ENCODE results near the gene MAL.

Gene MAL

DNA sequence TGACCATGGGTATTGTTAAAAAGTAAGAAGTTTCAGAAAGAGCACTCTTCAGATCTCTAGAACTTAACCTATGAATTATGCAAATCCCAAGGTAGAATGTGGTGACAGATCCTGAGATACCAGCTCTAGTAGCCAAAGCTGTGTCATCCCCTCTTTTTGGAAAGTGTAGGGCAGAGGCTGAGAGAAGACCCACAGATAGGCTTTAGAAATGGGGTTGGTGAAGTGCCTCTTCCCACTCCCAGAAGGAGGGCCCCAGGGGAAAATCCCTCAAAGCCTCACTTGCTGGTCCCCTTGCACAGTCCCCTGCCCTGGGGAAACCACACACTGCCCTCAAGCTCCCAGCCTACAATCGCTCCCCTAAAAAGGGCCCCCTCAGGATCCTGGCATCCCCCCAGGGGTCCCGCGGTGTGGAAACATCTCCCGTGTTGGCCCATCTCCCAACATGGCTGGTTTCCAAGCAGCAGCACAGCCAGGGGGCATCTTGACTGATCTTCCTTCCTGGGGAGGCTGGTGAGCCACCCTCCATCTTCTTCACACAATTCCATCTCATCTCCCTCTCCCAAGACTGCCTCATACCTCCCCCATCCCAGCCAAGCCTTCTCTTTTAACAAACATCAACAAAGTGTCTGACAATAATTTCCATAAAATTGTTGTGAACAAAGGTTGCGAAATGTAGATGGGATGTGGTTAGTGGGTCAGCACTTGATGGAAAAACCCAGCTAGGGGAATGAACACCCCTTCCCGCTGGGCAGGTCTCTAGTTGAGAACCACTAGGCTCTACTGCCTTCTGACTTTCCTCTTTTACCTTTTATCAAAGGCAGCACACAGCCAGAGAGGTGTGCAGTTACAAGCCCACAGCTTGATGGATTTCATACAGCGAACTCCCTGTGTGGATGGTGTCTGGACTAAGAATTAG is 25.1 kb downstream of the MAL start:
- no peak for DNase-seq

GRCh38 chr2:95051626-95052025 is 26.1 kb downstream of the MAL start:
- no peak for DNase-seq

DNA sequence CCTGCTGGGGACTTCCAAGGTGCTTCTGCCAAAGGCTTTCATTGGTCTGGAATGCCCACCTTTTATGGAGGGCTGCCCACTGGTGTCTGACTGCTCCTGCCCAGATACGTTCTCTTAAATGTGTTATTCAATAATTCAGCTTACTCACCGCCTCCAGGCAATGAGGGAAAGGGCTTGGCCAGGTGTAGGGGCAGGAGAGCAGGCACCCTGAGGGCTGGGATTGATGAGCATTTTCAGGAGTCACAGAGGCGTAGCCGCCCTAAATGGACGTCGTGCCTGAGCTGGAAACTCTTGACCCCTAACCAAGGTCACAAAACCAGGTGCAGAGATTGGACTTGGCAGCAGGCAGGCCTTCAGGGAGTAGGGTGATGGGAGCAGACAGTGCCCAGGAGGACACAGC is 26.8 kb downstream of the MAL start:
- DNase-seq = no peak

- DNase-seq = no peak
These were observed 27.4 kb downstream of the MAL start for GRCh38 chr2:95052804-95053479.

GRCh38 chr2:95053543-95053942 is 28.0 kb downstream of the MAL start:
- no peak for DNase-seq

DNA sequence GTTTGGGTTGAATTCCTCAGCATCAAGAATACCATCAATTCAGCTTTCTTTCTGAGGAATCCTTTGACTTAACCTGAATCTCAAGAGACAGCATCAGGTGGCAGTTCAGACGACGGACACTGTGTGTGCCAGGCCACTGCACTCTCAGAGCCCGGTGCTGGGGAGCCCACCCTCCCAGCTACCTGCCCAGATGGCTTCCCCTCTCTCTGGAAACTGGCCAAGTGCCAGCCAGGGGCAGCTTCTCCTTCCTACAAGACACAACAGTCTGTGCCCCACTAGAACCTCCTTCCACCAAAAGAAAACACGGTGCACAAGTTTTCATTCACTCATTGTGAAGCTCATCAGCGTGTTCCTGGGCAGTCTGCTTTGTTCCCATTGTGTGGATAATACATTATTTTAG is 28.5 kb downstream of the MAL start:
- DNase-seq = no peak

- no peak for DNase-seq
These were observed 29.8 kb downstream of the MAL start for GRCh38 chr2:95055262-95055661.

DNA sequence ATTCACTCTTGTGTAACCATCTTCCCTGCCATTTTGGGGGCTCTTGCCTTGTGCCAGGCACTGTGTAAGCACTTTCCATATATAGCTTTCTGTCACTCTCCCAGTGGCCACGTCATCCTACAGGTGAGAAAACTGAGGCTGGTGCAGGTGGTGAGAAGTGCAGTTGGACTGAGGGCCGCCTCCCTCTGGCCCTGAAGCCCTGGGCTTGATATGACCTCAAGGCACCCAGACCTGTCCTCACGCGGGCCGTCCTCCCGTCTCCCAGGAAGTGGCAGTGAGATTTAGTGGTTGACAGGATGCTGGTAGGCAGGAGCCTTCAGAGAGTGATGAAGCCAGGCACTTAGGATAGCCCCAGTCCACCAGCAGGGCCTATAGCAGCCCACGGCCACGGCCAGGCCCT is 30.5 kb downstream of the MAL start:
- no peak for DNase-seq

- DNase-seq = no peak
These were observed 31.3 kb downstream of the MAL start for GRCh38 chr2:95056461-95057459.

DNA sequence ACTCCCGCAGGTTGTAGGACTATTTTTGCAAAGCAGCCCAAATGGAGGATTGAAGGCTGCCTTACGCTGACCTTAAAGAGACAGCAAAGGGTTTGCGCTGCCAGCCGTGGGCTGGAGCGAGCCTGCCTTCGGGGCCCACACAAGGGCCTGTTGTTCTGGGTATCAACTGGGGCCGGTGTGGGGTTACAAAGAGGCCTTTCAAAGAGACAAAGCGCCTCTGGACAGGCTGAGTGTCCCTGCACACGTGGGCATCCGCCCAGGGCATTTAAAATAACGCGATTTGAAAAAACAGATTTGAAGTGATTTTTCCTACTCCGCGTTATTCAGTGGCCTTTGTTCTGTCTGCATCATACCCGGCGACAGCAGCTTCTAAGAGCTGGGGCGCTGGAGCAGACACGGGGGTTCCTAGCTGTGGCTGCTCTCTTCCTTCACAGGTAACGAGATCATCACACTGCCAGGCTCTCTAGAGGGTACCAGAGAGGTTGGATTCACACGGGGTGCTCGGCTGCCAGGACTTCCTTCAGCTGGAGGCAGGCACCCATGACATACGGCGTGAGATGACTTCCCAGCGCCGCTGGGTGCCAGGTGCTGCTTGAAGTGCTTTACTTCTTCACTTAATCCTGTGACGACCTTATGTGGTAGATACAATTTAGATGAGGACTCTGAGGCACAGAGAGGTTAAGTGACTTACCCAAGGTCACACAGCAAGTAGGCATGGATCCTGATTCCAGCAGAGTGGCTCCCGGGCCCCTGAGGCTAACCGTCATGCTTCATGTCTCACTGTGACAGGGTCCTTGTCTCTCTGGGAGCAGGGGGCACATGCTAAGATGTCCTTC is 32.2 kb downstream of the MAL start:
- DNase-seq = no peak

- DNase-seq = no peak
These were observed 33.0 kb downstream of the MAL start for GRCh38 chr2:95058466-95058988.

DNA sequence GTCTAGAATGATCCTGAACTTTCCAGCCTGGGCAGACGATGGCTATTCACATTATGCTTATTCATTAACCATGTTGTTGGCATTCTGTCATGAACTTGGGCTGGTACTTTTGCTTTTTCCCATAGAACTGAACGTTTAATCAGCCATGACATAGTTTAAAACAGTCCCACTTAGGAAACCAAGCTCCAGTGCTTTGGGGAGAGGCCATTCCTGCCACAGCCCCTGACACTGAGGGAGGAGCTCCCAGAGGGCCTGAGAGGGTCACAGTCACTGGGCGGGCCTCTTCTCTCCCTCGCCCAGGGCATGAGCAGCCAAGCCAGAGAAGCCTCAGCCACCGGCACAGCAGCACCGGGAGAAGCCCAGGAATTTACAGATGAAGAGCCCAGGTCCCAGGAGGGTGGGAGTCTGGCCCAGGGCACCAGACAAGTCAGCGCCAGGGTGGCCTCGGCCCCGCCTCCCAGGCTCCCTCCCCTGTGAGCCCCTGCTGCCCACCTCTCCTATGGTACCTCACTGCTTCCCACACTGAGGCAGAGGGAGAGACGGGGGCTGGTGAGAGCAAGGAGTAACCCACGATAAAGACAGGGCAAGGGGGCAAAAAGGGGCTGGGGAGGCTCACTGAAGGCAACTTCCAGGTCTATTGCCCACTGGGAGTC is 33.6 kb downstream of the MAL start:
- no peak for DNase-seq

DNA sequence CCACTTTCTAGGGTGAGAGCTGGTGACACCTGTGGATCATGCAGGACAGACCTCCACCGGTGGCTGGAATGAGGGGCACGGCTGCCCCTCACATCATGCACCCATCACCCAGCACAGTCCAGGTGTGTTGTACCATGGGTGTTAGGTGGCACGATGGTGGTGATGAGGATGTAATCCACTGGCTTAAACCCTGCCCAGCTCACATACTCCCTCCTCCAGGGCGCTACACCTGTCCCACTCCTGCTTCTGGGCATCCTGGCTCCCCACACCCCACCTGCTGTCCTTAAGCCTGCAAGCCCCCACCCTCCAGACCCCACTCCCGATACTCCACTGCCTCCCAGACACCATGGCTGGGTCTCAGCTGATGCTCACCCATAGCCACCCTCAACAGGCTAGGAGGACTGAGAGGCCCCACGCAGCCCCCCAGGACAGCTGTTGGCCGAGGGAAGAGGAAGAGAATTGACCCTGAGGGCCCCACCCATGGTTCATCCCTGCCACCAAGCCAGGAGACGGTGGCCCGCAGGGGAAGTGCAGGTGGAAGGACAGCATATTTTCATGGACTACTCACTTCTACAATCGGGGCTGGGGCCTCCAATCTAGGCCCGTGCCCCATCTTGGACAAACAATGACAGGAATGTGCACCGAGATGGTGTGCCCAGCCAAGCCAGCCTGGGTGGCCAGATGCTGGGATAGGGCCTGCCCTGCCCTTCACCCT is 34.3 kb downstream of the MAL start:
- no peak for DNase-seq

GRCh38 chr2:95060446-95061118 is 35.1 kb downstream of the MAL start:
- DNase-seq = no peak

DNA sequence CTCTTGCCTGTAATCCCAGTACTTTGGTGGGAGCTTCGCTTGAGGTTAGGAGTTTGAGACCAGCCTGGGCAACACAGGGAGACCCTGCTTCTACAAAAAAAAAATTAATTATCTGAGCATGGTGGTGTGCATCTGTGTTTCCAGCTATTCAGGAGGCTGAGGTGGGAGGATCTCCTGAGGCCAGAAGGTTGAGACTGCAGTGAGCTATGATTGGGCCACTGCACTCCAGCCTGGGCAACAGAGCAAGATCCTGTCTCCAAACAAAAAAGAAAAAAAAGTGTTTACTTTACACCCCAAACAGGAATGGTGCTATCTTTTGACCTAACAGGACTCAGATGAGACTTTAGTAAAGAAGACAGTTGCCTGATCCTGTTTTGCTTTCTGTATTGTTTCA is 35.6 kb downstream of the MAL start:
- no peak for DNase-seq

- DNase-seq = no peak
These were observed 36.2 kb downstream of the MAL start for GRCh38 chr2:95061601-95062183.

GRCh38 chr2:95062242-95063085 is 37.0 kb downstream of the MAL start:
- no peak for DNase-seq

- DNase-seq = no peak
These were observed 37.8 kb downstream of the MAL start for GRCh38 chr2:95063086-95063958.

All from activated naive CD4-positive, alpha-beta T cell (primary cell).